HCT116 (cell line): Measurements from ENCODE around the gene ZNF653. TPM values are rescaled to one million over a fixed set of nuclear protein-coding genes. Genes with fewer than 3 reads are reported as not detected.
A peak's percentile ranks its signal among the peaks of the same experiment; 100 is the strongest.

Experiments used
- ATAC-seq: fragments of 200-7000 bp; cut with Tn5 transposase; 2 replicates; pipeline ENCODE4 v1.9.1; 2020; ENCODE audit warnings: mild to moderate bottlenecking, moderate library complexity
- BruUV-seq: library from RNA; stranded (reverse); fragments of 400-500 nt; replicated peaks from 2 replicates; lab custom pipeline; 2021; lab: Mats Ljungman, UMichigan
- CTCF ChIA-PET: fragments of 300-600 bp; sonication (Branson Sonifier 250); formaldehyde crosslinking; loops from one replicate; lab custom pipeline; 2021; ENCODE audit warnings: antibody characterized with exemption; lab: Charles Lee
- POLR2A ChIA-PET: fragments of 300-600, 350-600 bp; sonication (Branson Sonifier 250); formaldehyde crosslinking; loops from one replicate; lab custom pipeline; 2021; ENCODE audit warnings: antibody characterized with exemption; lab: Charles Lee
- RAD21 ChIA-PET, 2 experiments: fragments of 300-600 bp; sonication (Branson Sonifier 250); formaldehyde crosslinking; loops; one replicate each; lab custom pipeline; 2023; ENCODE audit warnings: low total read pairs in 2 of 2; ENCODE audit not compliant: uncharacterized antibody in 2 of 2, unreplicated experiment in 2 of 2, low non-redundant PET in 1 of 2; lab: Charles Lee
- DNase-seq: peaks from one replicate; pipeline ENCODE4 v3.0.0-alpha.2; 2010; ENCODE audit warnings: low read depth, low spot score
- H2AFZ ChIP-seq: fragments of 200-600 bp; shearing (Covaris generic), sonication (generic); 2 replicates; pipeline ENCODE4 v1.6.1; 2017; ENCODE audit warnings: low read depth, mixed run types, mixed read lengths, antibody characterized with exemption, low read length; ENCODE audit not compliant: poor library complexity, severe bottlenecking
- H3K27ac ChIP-seq: 2 replicates; pipeline ENCODE4 v1.5.1; 2012; ENCODE audit warnings: low read depth, low read length
- H3K27me3 ChIP-seq: fragments of 200-600 bp; sonication (generic); 2 replicates; pipeline ENCODE4 v1.6.1; 2016; ENCODE audit warnings: mixed run types, low read length, mixed read lengths; ENCODE audit not compliant: insufficient read depth
- H3K36me3 ChIP-seq, 2 experiments: fragments of 200-500 bp in 1 of 2; fragments of 200-600 bp in 1 of 2; sonication (Bioruptor generic) in 1 of 2; sonication (generic) in 1 of 2; 2 replicates each; pipeline versions ENCODE4 v1.5.1 to v1.6.1; 2014 to 2016; ENCODE audit warnings: low read length in 2 of 2, inconsistent platforms in 1 of 2, mixed read lengths in 1 of 2, mixed run types in 1 of 2; ENCODE audit not compliant: insufficient read depth in 2 of 2, control insufficient read depth in 1 of 2
- H3K4me1 ChIP-seq, 2 experiments: fragments of 200-600 bp in 1 of 2; sonication (generic) in 1 of 2; 2 replicates each; pipeline versions ENCODE4 v1.5.1 to v1.6.1; 2012 to 2017; ENCODE audit warnings: low read length in 2 of 2, inconsistent platforms in 1 of 2, mild to moderate bottlenecking in 1 of 2, mixed read lengths in 1 of 2, mixed run types in 1 of 2, moderate library complexity in 1 of 2; ENCODE audit not compliant: insufficient read depth in 2 of 2, control insufficient read depth in 1 of 2
- H3K4me2 ChIP-seq: fragments of 200-600 bp; sonication (generic); 2 replicates; pipeline ENCODE4 v1.6.1; 2017; ENCODE audit warnings: mixed run types, low read length, mixed read lengths
- H3K4me3 ChIP-seq, 2 experiments: fragments of 200-600 bp in 1 of 2; sonication (generic) in 1 of 2; replicated peaks in 1 of 2; 2 replicates each; pipeline ENCODE4 v1.5.1; 2011 to 2016; ENCODE audit warnings: low read length in 2 of 2, control low read depth in 1 of 2, low read depth in 1 of 2, mild to moderate bottlenecking in 1 of 2, mixed read lengths in 1 of 2, mixed run types in 1 of 2
- H3K79me2 ChIP-seq: fragments of 200-600 bp; sonication (generic); 2 replicates; pipeline ENCODE4 v1.6.1; 2017; ENCODE audit warnings: mild to moderate bottlenecking, mixed run types, low read length, moderate library complexity, mixed read lengths; ENCODE audit not compliant: insufficient read depth
- H3K9ac ChIP-seq: fragments of 200-600 bp; sonication (generic); 2 replicates; pipeline ENCODE4 v1.6.1; 2016; ENCODE audit warnings: low read length, mixed read lengths
- H3K9me2 ChIP-seq: fragments of 200-600 bp; sonication (generic), shearing (Covaris generic); 2 replicates; pipeline ENCODE4 v1.6.1; 2017; ENCODE audit warnings: mixed run types, mild to moderate bottlenecking, moderate library complexity; ENCODE audit not compliant: insufficient read depth
- H3K9me3 ChIP-seq, 2 experiments: fragments of 200-500 bp in 1 of 2; fragments of 200-600 bp in 1 of 2; sonication (Bioruptor generic) in 1 of 2; sonication (generic) in 1 of 2; 2 replicates each; pipeline ENCODE4 v1.6.1; 2014 to 2017; ENCODE audit warnings: low read length in 2 of 2, mixed read lengths in 2 of 2, inconsistent platforms in 1 of 2, low read depth in 1 of 2, mild to moderate bottlenecking in 1 of 2, mixed run types in 1 of 2, moderate library complexity in 1 of 2; ENCODE audit not compliant: control insufficient read depth in 1 of 2, insufficient read depth in 1 of 2
- H4K20me1 ChIP-seq: fragments of 200-600 bp; sonication (generic), shearing (Covaris generic); 2 replicates; pipeline ENCODE4 v1.6.1; 2017; ENCODE audit warnings: mixed run types, mild to moderate bottlenecking, moderate library complexity; ENCODE audit not compliant: insufficient read depth
- CTCF ChIP-seq, 3 experiments: fragments of 200-600 bp in 1 of 3; sonication (generic) in 1 of 3; IDR thresholded peaks in 2 of 3; conservative IDR thresholded peaks in 1 of 3; 2 replicates each; pipeline ENCODE4 v1.5.1; 2012 to 2017; ENCODE audit warnings: low read depth in 2 of 3, low read length in 2 of 3, antibody characterized with exemption in 1 of 3, borderline replicate concordance in 1 of 3, control low read depth in 1 of 3, mild to moderate bottlenecking in 1 of 3, mixed read lengths in 1 of 3, mixed run types in 1 of 3, moderate library complexity in 1 of 3; ENCODE audit not compliant: insufficient read depth in 1 of 3
- FOSL1 ChIP-seq: IDR thresholded peaks from 2 replicates; pipeline ENCODE4 v1.6.1; 2012; ENCODE audit warnings: low read depth
- POLR2AphosphoS5 ChIP-seq: IDR thresholded peaks from 2 replicates; pipeline ENCODE4 v1.6.1; 2011; ENCODE audit warnings: mild to moderate bottlenecking, low read depth, low read length, moderate library complexity
- RAD21 ChIP-seq: IDR thresholded peaks from 2 replicates; pipeline ENCODE4 v1.6.1; 2012; ENCODE audit warnings: low read depth, mild to moderate bottlenecking
- REST ChIP-seq: IDR thresholded peaks from 2 replicates; pipeline ENCODE4 v1.6.1; 2012; ENCODE audit warnings: low read depth
- YY1 ChIP-seq: IDR thresholded peaks from 2 replicates; pipeline ENCODE4 v1.6.1; 2011; ENCODE audit warnings: low read length, low read depth, moderate library complexity, mild to moderate bottlenecking; ENCODE audit not compliant: insufficient replicate concordance; ENCODE audit errors: extremely low read depth
- intact Hi-C: fragments of 100-400 bp; cut with micrococcal nuclease; formaldehyde crosslinking; loops from 2 replicates; pipeline ENCODE4 v1.10.0; 2022
- total RNA-seq: library from RNA; stranded (reverse); gene quantifications from one replicate; pipeline ENCODE4 v1.2.1, GENCODE V29; 2021; ENCODE audit not compliant: unreplicated experiment

ZNF653 gene
- total RNA-seq, 1 experiment from 2014 or later: 16.1 TPM

- H4K20me1 ChIP-seq: no peaks in the 10 kb centered on the region
- intact Hi-C loops: loop anchor here (1.0 kb wide), 1 partner anchor 91 kb away; no protein-coding TSS in a partner anchor
- POLR2A ChIA-PET: no interaction called here
- peaks cover 0 to 5% of the 10 kb centered on the region in 2 experiments; a peak in 1 of 4 replicates for H3K36me3 ChIP-seq
- peak; percentile 99 for ATAC-seq
- no peaks in the 10 kb centered on the region for H3K79me2 ChIP-seq
- H3K4me2 ChIP-seq: peak overlapping the region; percentile 45
- TF ChIP-seq CTCF (IDR thresholded peaks at IDR 0.05 in 2 of 3, conservative IDR thresholded peaks at IDR 0.05 in 1 of 3; ENCODE audit: borderline replicate concordance in 1 of 3, insufficient read depth in 1 of 3, low read depth in 2 of 3, low read length in 2 of 3) (peak; percentile 86 to 97 (median 94)), RAD21 (peak; percentile 82), FOSL1 (no peak; the same call in 1 of the 2 replicates), POLR2AphosphoS5 (no peak), YY1 (peak; percentile 30), REST (no peak)
- peak overlapping the region; percentile 38 for H3K9ac ChIP-seq
- peaks cover 4 to 15% of the 10 kb centered on the region in 2 experiments for H3K4me1 ChIP-seq
- RAD21 ChIA-PET: no interaction called here
- H3K9me3 ChIP-seq: no peaks in the 10 kb centered on the region
- no peak overlapping the region for H2AFZ ChIP-seq
- no peaks in the 10 kb centered on the region for H3K9me2 ChIP-seq
- H3K27ac ChIP-seq: peak overlapping the region; percentile 42
- no TSS peak for BruUV-seq
- no peak overlapping the region for H3K4me3 ChIP-seq
- DNase-seq: peak; percentile 81
- CTCF ChIA-PET: interaction anchor here (0.6 kb wide), 1 partner anchor 1450 kb away, joined by 3 read pairs; no protein-coding TSS in a partner anchor
- no peaks in the 10 kb centered on the region for H3K27me3 ChIP-seq
Observed at GRCh38 chr19:11496391-11497163, 9.1 kb downstream of the ZNF653 start.
